Loucy (cell line): ENCODE measurements around the gene TLX3.

Experiments used
- CTCF ChIP-seq: fragments of 200-600 bp; sonication (generic); conservative IDR thresholded peaks from 2 replicates; pipeline ENCODE4 v1.5.1; 2014; ENCODE audit warnings: mild to moderate bottlenecking, antibody characterized with exemption, low read length
- EZH2phosphoT487 ChIP-seq: fragments of 200-600 bp; IDR thresholded peaks from 2 replicates; pipeline ENCODE4 v1.6.1; 2018; ENCODE audit warnings: antibody characterized with exemption, mild to moderate bottlenecking, moderate library complexity, borderline replicate concordance

GRCh38 chr5:171344936-171345608 lies 36.0 kb downstream of the TLX3 start:
- TF ChIP-seq CTCF (no peak), EZH2phosphoT487 (no peak)
